ENCODE data around the gene CHD3.
"Not testable (repeated sequence)": the region's sequence is repeated elsewhere in the genome, so short reads cannot be mapped to it uniquely, and the experiment has no call there.

Gene CHD3

GRCh38 chr17:7850701-7851437, 37.7 kb upstream of the CHD3 start:
- no peak for DNase-seq

- DNase-seq, result no peak
Measured at GRCh38 chr17:7851438-7852261, 36.9 kb upstream of the CHD3 start.

- no peak for DNase-seq
Measured at GRCh38 chr17:7852262-7852670, 36.3 kb upstream of the CHD3 start.

- no peak for DNase-seq
Measured at GRCh38 chr17:7852919-7853690, 35.5 kb upstream of the CHD3 start.

- DNase-seq, result no peak
Measured at GRCh38 chr17:7853691-7854038, 34.9 kb upstream of the CHD3 start.

GRCh38 chr17:7854078-7854777, 34.4 kb upstream of the CHD3 start:
- DNase-seq, result no peak

GRCh38 chr17:7854851-7855659, 33.5 kb upstream of the CHD3 start, which contains the start of gene TMEM88:
TSS of gene TMEM88 (plus strand) at chr17:7855066. CDS start at chr17:7855075, 9 bp downstream.
- no peak for DNase-seq

- DNase-seq, result no peak
Measured at GRCh38 chr17:7855660-7856010, 33.0 kb upstream of the CHD3 start.

GRCh38 chr17:7856011-7856810, 32.4 kb upstream of the CHD3 start:
- DNase-seq, result peak; percentile 18

GRCh38 chr17:7856811-7857712, 31.5 kb upstream of the CHD3 start, which contains the start of gene NAA38:
TSS of gene NAA38 (minus strand) at chr17:7857559. CDS start at chr17:7857463, 96 bp downstream.
- DNase-seq, result peak; percentile 97

- DNase-seq, result peak; percentile 85
Measured at GRCh38 chr17:7857713-7858521, 30.7 kb upstream of the CHD3 start, which contains the start of gene CYB5D1. TSS of gene CYB5D1 (plus strand) at chr17:7858003. CDS start at chr17:7858135, 132 bp downstream.

- peak; percentile 23 for DNase-seq
Measured at GRCh38 chr17:7858522-7858810, 30.1 kb upstream of the CHD3 start.

GRCh38 chr17:7859028-7859427, 29.6 kb upstream of the CHD3 start:
- no peak for DNase-seq

GRCh38 chr17:7862692-7863437, 25.7 kb upstream of the CHD3 start:
- no peak for DNase-seq

GRCh38 chr17:7864384-7864783, 24.2 kb upstream of the CHD3 start:
- not testable (repeated sequence) for DNase-seq

GRCh38 chr17:7864995-7865650, 23.5 kb upstream of the CHD3 start:
- DNase-seq, result no peak

- no peak for DNase-seq
Measured at GRCh38 chr17:7867881-7868329, 20.7 kb upstream of the CHD3 start.

- no peak for DNase-seq
Measured at GRCh38 chr17:7873051-7873450, 15.5 kb upstream of the CHD3 start.

Measured in NCI-H510A (cell line).